ENCODE data around the gene PDE7B.
"Not testable (repeated sequence)": the region's sequence is repeated elsewhere in the genome, so short reads cannot be mapped to it uniquely, and the experiment has no call there.

The PDE7B gene

DNA sequence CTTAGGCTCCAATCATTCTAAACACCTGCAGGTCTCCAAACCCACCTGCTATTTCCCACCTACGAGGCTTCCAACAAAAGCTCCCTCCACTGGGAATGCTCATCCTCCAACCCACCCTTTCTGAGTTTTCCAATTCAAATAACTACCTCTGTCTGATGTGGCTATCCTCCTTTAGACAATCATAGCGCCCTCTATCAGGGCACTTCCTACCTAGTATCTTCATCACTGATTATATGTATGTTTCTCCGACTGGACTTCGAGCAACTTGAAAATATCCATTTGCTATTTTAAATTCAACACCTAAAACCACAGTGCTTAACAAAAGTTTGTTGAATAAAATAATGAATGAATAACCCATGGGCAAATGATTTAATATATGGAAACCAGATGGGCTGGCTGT lies 357.3 kb downstream of the PDE7B start:
- no peak for DNase-seq

DNA sequence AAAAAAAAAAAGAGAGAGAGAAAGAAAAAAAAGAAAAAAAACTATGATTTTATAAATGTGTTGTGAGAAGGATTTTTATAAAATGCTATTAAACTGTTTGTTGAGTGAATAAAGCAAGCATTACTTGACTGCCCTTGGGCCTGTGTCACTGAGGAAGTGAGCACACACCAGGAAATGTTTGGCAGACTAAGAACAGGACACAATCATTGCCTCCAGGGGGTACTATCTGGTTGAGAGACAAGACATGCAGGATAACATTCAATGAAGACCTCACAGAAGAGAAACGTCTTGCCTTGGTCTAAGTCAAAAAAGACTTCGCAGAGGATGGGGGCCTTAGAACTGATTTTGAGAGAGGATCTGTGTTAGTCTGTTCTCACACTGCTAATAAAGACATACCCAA lies 358.0 kb downstream of the PDE7B start:
- no peak for DNase-seq

DNA sequence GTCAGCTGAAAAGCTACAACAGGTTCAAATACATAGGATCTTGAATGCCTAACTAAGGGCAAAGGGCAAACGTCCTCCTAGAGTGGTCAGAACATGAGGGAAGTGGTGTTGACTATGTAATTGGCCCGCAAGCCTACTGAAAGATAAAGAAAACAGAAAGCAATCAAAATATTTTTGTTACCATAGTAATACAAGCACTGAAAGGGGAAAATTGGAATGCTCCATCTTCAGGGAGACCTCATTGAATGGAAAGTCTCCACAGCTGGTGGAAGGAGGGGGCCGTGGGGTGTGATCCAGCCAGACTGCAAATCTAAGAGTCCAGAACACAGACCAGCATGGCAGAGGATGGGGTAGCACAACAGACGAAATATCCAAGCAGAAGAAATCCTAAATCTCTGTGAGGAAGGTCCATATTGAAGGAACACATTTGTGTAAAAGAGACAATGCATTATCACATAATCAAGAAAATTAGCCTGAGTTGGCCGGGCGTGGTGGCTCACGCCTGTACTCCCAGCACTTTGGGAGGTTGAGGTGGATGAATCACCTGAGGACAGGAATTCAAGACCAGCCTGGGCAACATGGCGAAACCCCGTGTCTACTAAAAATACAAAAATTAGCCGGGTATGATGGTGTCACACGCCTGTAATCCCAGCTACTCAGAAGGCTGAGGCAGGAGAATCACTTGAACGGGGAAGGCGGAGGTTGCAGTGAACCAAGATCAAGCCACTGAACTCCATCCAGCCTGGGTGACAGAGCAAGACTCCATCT lies 359.1 kb downstream of the PDE7B start:
- no peak for DNase-seq

DNA sequence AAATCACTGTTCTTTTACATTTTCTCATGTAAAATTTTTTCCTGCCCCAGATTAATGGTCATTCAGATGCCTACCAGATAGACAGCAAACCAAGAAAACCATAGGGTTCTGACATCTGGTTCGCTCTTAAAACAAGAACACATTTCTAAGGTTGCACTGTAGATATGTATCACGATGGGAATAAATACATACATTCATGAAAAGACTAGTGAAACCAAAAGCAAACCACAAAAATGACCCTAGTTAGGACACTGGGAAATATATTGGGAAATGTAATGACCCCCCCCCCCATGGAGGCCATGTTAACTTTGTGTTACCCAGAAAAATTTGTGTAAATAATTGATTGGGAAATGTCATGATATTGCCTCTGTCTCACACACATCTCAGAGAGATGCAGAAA lies 361.1 kb downstream of the PDE7B start:
- DNase-seq, result no peak

DNA sequence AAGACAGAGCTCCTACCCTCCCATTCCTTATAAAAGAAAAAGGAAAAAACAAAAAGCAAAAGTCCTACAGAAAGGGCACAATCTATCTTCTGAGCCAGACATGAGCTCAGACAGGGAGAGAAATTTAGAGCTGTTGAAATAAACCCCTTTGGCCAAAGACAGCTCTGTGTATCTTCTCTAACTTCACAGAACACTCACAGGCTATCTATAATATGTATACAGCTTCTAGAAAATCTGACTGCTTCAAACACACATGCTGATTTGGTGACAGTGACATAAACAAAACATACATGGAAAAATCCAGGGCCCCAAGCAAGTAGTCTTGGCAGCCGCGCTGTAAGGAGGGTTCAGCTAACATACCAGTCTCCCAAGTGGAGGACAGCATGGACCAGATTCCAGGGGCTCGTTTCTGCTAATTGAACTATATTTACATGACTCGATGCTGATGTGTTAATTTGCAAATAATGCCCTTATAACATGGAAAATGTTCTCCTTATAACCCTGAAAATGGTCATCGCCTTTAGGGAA lies 361.6 kb downstream of the PDE7B start:
- no peak for DNase-seq

DNA sequence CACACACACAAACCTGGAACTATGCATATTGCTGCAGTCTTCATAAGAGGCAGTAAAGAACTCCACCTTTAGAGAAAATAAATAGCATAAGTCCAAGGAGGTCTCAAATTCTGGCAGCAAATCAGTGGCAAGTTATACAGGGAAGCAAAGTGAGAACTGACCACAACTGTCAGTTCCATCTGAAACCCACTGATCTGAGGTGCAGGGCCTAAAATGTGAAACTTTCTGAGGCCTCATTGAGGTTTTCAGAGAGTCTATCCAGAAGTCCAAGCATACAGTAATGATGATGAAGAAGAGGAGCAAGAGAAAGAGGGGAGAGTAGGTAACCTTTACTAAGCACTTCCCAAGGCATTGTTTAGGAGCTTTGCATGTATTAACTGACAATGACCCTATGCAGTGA lies 362.4 kb downstream of the PDE7B start:
- DNase-seq, result no peak

DNA sequence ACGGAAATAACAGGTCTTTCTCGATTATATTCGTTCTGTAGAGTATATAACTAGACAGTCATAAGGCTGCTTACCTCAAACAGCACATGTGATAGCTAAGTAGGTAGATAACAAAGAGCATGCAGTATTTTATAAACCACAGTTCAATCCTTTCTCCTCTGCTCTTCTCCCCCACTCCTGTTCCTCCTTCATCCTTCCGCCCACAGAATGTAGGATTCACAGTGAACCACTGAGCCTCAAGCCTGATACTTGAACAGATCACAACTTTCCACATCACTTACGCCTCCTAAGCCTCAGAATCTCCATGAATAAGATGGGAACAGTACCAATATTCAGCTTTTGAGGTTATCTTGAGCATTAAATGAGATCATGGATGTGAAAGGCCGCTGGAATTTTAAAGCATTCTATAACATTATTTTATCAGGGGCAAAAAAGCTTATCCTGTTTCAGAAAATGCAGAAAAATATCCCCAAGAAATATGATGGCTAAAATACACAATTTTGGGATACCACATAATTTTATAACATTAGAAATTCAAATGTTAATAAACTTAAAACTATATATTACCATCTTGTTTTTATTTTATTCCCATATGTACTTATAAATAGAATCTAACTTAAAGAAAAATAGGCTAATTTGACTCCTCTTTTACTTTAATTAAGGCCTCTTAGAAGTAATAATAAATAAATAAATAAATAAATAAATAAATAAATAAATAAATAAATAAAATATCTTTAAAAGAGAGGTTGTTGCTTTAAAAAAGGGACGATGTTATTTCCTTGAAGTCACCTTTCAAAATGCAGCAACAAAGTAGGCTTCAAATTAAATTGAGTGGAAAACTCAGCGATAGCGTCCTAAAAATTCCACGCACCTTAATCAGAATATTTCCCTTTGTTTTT lies 365.3 kb downstream of the PDE7B start:
- no peak for DNase-seq

DNA sequence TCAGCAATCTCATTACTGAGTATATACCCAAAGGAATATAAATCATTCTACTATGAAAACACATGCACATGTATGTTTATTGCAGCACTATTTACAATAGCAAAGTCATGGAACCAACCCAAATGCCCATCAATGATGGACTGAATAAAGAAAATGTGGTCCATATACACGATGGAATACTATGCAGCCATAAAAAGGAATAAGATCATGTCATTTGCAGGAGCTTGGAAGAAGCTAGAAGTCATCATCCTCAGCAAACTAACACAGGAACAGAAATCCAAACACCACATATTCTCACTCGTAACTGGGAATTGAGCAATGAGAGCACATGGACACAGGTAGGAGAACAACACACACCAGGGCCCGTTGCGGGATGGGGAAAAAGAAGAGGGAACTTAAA lies 373.5 kb downstream of the PDE7B start:
- not testable (repeated sequence) for DNase-seq

DNA sequence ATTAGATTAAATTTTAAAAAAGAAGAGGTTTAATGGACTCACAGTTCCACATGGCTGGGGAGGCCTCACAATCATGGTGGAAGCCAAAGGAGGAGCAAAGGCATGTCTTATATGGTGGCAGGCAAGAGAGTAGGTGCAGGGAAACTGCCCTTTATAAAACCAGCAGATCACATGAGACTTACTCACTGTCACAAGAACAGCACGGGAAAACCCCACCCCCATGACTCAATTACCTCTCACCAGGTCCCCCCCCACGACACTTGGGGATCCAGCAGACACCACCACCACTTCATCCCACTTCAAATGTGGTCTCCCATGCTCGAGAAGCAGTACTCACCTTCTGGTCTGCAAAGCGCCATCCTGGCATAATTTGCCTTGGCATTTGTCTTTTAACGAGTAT lies 374.0 kb downstream of the PDE7B start:
- no peak for DNase-seq

DNA sequence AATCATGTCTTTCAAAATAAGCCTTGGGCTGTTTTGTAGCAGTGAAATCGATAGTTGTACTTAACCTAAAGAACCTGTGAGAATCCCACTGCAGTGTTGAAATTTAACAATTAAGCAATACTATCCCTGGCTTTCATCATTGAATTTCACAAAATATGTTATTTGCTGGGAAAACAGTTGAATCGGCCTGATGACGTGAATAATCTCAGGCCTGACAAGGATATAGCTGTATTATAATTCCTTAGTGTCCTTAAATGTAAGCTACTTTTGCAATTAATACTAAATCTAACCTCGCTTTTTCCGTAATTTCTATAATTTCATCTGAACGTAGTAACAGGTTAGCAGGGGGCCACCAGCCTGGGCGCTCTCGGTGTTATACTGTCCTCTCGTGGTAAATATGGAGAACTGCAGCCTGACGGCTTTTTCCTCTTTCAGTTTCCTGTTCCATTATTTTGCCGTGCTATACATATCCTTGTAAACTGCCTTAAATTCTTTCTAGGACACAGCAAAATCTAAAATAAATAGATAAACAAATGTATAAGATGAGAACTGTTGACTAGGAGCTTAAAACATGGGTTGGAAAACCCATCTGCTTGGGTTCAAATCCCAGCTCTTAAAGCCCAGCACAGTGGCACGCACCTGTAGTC lies 374.6 kb downstream of the PDE7B start:
- no peak for DNase-seq

DNA sequence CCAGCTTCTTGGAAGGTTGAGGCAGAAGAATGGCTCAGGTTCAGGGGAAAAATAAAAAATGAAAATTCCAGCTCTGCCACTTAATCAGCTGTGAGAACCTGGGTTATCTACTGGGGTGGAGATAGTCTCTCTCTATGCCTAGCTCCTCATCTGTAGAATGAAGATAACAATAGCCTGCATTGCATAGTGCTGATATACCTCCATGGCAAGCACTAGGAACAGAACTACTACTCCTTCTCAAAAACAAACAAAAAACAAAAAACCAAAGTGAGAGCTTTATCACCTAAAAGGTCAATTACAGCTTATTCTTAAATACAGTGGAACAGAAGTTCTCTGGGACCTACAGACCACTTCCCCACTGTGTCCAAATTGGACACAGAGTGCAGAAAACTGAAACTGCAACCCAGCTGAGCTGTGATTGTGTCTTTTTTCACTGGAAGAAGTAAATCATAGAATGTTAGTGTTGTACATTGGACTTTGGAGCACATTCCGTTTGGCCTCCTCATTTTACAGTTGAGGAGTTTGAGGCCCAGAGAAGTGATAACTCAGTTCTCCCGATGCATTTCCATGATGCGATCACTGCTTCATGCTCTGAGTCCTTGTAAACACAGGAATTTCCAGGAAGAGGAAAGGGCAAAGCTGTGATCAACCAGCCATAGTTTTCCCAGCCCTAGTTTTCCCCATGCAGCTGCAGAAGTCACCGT lies 375.3 kb downstream of the PDE7B start:
- no peak for DNase-seq

DNA sequence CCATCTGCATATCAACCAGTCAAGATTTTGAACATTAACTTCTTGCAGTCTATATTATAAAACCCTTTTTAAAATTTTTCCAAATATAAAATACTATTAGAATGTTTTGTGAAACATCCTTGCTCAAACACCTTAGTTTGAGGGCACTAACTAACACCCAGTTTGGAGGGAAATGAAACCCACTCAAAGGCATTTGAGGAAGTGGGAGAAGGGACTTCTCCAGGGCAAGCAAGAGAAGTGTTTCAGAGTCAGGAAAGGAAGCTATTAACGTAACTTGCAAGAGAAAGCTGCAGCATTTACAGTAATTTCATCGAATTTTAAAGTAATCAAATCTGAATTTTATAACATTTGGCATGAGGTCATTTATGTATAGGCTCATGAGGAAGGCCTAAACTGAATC lies 377.3 kb downstream of the PDE7B start:
- no peak for DNase-seq

DNA sequence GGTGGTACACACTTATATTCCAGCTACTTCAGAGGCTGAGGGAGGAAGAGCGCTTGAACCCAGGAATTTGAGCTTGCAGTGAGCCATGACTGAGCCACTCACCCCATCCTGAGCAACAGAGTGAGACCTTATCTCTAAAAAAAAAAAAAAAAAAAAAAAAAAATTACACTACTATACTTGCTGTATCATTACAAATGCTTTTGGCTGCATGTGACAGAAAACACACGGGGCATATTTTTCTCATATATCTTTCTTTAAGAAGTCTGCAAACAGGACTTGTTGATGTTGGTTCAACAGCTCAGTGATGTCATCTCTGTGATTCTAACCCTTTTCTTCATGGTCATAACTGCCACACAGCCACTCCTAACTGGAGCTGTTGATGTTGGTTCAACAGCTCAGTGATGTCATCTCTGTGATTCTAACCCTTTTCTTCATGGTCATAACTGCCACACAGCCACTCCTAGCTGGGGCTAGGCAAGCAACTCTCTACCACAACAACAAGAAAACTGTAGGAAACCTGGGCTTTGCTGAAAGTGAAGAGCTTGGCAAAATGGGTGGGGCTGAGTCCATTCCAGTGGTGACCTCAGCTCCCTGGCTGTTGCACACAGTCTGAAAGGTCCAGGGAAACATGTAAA lies 378.8 kb downstream of the PDE7B start:
- DNase-seq, result no peak

DNA sequence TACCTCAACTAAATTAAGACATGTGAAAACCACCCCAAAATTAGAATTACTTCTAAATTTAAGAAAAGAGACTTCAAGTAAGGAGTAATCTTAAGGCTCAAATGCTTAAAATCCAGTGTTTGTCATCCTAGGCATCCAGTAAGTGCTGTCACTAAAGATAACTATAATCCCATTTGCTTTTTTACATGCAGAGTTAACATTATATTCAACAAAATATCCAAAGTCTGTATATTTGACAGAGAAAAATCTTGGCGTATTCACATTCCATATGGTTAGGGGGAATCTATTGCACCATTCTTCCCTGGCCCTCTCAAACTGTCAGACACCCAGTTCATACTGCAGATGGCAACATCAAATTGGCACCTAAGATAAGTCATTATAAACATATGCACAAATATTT lies 381.2 kb downstream of the PDE7B start:
- no peak for DNase-seq

DNA sequence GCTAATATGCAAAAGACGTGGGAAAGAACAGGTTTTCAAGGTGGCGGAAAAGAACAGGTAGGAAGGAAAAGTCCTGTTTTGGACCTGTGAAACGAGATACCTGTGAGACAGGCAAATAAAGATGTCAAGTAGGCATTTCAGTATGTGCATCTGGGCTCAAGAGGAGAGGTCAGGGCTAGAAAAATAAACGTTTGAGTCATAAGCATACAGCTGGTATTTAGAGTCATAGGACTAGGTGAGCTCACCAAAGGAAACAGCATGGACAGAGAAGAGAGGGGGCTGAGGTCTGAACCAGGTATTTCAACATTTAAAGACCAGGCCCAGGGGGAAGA lies 383.7 kb downstream of the PDE7B start:
- DNase-seq, result no peak

DNA sequence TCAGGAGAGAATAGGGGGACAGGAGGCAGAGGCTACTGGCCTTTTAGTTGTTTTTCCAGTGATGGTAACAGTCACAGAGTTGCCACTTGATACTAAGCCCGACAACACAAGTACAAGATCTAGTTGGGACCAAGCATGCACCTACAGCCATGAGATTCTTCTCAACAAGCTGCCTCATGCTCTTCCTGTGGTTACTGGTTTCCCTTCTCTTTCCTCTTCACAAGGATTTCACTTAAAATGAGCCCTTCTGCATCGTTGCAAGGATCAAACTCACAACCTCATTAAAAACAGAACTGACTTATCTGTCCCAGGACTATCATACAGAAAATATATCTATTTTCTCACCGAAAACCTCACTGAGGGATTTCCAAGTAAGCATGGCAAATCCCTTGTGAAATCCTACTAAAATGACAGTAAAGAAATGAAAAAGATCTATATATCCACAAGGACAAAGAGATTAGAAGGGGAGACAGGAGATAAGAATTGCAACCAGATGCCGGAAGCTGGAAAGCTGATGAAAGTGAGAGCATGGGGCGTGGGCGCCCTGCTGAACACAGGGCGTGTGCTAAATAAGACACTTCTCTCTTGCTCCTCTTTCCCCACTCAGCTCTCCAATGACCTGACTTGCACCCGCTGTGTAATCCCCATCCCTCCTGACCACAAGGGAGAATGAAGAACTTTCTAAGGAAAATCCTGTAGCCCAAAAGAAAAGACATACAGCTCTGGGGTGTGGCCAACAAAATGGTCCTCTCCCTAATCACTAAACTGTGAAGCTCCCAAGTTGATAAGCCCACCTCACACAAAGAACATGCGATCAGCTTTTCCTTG lies 385.2 kb downstream of the PDE7B start:
- no peak for DNase-seq

DNA sequence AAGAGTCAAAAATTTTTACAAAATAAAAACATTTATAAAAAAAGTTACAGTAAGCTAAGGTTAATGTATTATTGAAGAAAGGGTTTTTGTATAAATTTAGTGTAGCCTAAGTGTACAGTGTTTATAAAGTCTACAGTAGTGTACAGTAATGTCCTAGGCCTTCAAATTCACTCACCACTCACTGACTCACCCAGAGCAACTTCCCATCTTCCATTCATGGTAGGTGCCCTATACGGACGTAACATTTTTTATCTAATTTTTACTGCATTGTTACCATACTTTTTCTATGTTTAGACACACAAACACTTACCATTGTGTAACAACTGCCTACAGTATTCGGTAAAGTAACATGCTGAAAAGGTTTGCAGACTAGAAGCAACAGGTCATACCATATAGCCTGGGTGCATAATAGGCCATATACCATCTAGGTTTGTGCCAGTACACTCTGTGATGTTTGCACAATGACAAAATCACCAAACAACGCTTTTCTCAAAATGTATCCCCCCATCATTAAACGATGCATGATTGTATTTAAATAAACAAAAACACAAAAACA lies 392.6 kb downstream of the PDE7B start:
- DNase-seq, result no peak
